Measurements from ENCODE around the gene ACOX1.

Gene ACOX1

GRCh38 chr17:75978938-75979704, at the start of gene ACOX1, which contains the start of gene TEN1:
TSS of gene ACOX1 (minus strand) at chr17:75979166. CDS start at chr17:75979073, 93 bp downstream.
TSS of gene TEN1 (plus strand) at chr17:75979240. CDS start at chr17:75986193, 6,953 bp downstream.
- DNase-seq (ENCODE audit: low spot score), result peak; percentile 88

GRCh38 chr17:76027159-76027839, 48.3 kb upstream of the ACOX1 start, which contains the start of gene EVPL:
TSS of gene EVPL (minus strand) at chr17:76027306. CDS start at chr17:76027198, 108 bp downstream.
- peak; percentile 75 for DNase-seq (ENCODE audit: low spot score)

- no peak for DNase-seq (ENCODE audit: low spot score)
These were observed 47.8 kb upstream of the ACOX1 start for GRCh38 chr17:76026714-76027158.

- no peak for DNase-seq (ENCODE audit: low spot score)
These were observed 46.3 kb upstream of the ACOX1 start for GRCh38 chr17:76025294-76025693.

GRCh38 chr17:76024353-76024752, 45.4 kb upstream of the ACOX1 start:
- DNase-seq (ENCODE audit: low spot score), result no peak

GRCh38 chr17:76023900-76024237, 44.9 kb upstream of the ACOX1 start:
- no peak for DNase-seq (ENCODE audit: low spot score)

- no peak for DNase-seq (ENCODE audit: low spot score)
These were observed 44.3 kb upstream of the ACOX1 start for GRCh38 chr17:76022973-76023899.

GRCh38 chr17:76022285-76022684, 43.3 kb upstream of the ACOX1 start:
- DNase-seq (ENCODE audit: low spot score), result no peak

GRCh38 chr17:76019833-76020467, 41.0 kb upstream of the ACOX1 start:
- DNase-seq (ENCODE audit: low spot score), result no peak

GRCh38 chr17:76018801-76019200, 39.8 kb upstream of the ACOX1 start:
- DNase-seq (ENCODE audit: low spot score), result no peak

GRCh38 chr17:76018340-76018680, 39.3 kb upstream of the ACOX1 start:
- DNase-seq (ENCODE audit: low spot score), result no peak

- DNase-seq (ENCODE audit: low spot score), result no peak
These were observed 38.7 kb upstream of the ACOX1 start for GRCh38 chr17:76017481-76018339.

- DNase-seq (ENCODE audit: low spot score), result no peak
These were observed 35.9 kb upstream of the ACOX1 start for GRCh38 chr17:76014925-76015261.

- peak; percentile 84 for DNase-seq (ENCODE audit: low spot score)
These were observed 35.3 kb upstream of the ACOX1 start for GRCh38 chr17:76014100-76014924.

GRCh38 chr17:76013377-76013932, 34.5 kb upstream of the ACOX1 start:
- no peak for DNase-seq (ENCODE audit: low spot score)

GRCh38 chr17:76011951-76012350, 33.0 kb upstream of the ACOX1 start:
- no peak for DNase-seq (ENCODE audit: low spot score)

GRCh38 chr17:76009969-76010661, 31.1 kb upstream of the ACOX1 start:
- DNase-seq (ENCODE audit: low spot score), result no peak

GRCh38 chr17:76009447-76009846, 30.5 kb upstream of the ACOX1 start:
- DNase-seq (ENCODE audit: low spot score), result no peak
